Heart left ventricle (tissue), 13 donors: ENCODE data around the gene RYR3.

Experiments
- POLR2A ChIP-seq, 2 donors: fragments of 450-650 bp; IDR thresholded peaks; one replicate each; pipeline ENCODE4 v1.6.1; 2017; ENCODE audit warnings: antibody characterized with exemption in 2 of 2, mild to moderate bottlenecking in 2 of 2, moderate library complexity in 2 of 2
- TF ChIP-seq, protein P1 (sequence below), 12 donors: fragments of 200-600 bp; sonication (generic) in 4 of 12; IDR thresholded peaks; one replicate each; pipeline versions ENCODE4 v1.5.0 to v1.8.0; 2018 to 2022; ENCODE audit warnings: antibody characterized with exemption in 12 of 12, mild to moderate bottlenecking in 5 of 12
- donor health status: ischemic (EF 13 %, LVEDD 7.1; RV severe dilation, severe dysfunction).
- donor health status: DM: no; HTN: yes; CAD: no.
- donor health status: DM: no; HTN: no; CAD: no.
- donor health status: ischemic (EF 25% LVEDD 6.9; RV normal size, moderate dysfunction).
- donor health status: ischemic (EF 25% LVEDD 5.7; RV mildly dilated, moderate dysfunction).
- donor health status: ischemic (EF 35%, LVEDD 5.7; RV mildly dilated, moderate dysfunction).
- donor health status: nonischemic (EF 11% LVEDD 7.7; RV severe dilation, severe dysfunction).
- donor health status: DM: yes; HTN: yes; CAD: no.
- donor health status: PGD.
- donor health status: ischemic (EF 29% LVEDD 5.4; RV normal size, mild dysfunction).
- donor health status: nonischemic (EF 23%, LVEDD 6.1; RV moderate dilation, normal function).

- no peak for TF ChIP-seq POLR2A (IDR thresholded peaks at IDR 0.05)
- TF ChIP-seq, protein P1, sequence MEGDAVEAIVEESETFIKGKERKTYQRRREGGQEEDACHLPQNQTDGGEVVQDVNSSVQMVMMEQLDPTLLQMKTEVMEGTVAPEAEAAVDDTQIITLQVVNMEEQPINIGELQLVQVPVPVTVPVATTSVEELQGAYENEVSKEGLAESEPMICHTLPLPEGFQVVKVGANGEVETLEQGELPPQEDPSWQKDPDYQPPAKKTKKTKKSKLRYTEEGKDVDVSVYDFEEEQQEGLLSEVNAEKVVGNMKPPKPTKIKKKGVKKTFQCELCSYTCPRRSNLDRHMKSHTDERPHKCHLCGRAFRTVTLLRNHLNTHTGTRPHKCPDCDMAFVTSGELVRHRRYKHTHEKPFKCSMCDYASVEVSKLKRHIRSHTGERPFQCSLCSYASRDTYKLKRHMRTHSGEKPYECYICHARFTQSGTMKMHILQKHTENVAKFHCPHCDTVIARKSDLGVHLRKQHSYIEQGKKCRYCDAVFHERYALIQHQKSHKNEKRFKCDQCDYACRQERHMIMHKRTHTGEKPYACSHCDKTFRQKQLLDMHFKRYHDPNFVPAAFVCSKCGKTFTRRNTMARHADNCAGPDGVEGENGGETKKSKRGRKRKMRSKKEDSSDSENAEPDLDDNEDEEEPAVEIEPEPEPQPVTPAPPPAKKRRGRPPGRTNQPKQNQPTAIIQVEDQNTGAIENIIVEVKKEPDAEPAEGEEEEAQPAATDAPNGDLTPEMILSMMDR (IDR thresholded peaks at IDR 0.05) = no peak
Measured at GRCh38 chr15:33871980-33872379, 561.2 kb downstream of the RYR3 start.
